GM12878 (cell line): ENCODE data around the gene HAUS6. TPM values are rescaled to one million over a fixed set of nuclear protein-coding genes. Genes with fewer than 3 reads are reported as not detected.

ENCODE experiments used
- ATAC-seq: fragments of 200-7000 bp; cut with Tn5 transposase; 3 replicates; pipeline ENCODE4 v1.9.1; 2020; ENCODE audit warnings: mild to moderate bottlenecking, moderate library complexity
- BruUV-seq: library from RNA; stranded (reverse); fragments of 400-500 nt; replicated peaks from 2 replicates; lab custom pipeline; 2021; lab: Mats Ljungman, UMichigan
- CTCF ChIA-PET: fragments of 300-600 bp; sonication (Branson Sonifier 250); formaldehyde crosslinking; extraction: SDS; loops from one replicate; lab custom pipeline; 2021; ENCODE audit warnings: inconsistent platforms; lab: Yijun Ruan, JAX
- POLR2A ChIA-PET: fragments of 350-600 bp; formaldehyde crosslinking; extraction: SDS; loops from one replicate; lab custom pipeline; 2021; ENCODE audit warnings: inconsistent platforms; lab: Charles Lee
- RAD21 ChIA-PET: fragments of 300-600 bp; sonication (Branson Sonifier 250); formaldehyde crosslinking; loops from one replicate; lab custom pipeline; 2023; ENCODE audit warnings: antibody characterized with exemption; ENCODE audit not compliant: unreplicated experiment; lab: Charles Lee
- SMC1A ChIA-PET: fragments of 300-600 bp; sonication (Branson Sonifier 250); formaldehyde crosslinking; loops from one replicate; lab custom pipeline; 2023; ENCODE audit not compliant: unreplicated experiment, uncharacterized antibody; lab: Charles Lee
- DNase-seq: peaks from one replicate; pipeline ENCODE4 v3.0.0-alpha.2; 2011; ENCODE audit warnings: low read depth, low spot score
- FAIRE-seq: peaks from 3 replicates; lab custom pipeline; 2011; peaks lifted over from hg19 to GRCh38; lab: Jason Lieb, UNC
- H2AFZ ChIP-seq: 2 replicates; pipeline ENCODE4 v1.6.0; 2011; ENCODE audit warnings: low read depth, low read length, control low read depth; ENCODE audit not compliant: control insufficient read depth
- H3K27ac ChIP-seq: 2 replicates; pipeline ENCODE4 v1.5.1; 2011; ENCODE audit warnings: control low read depth; ENCODE audit not compliant: control insufficient read depth, insufficient read depth
- H3K27me3 ChIP-seq, 2 experiments: replicated peaks in 1 of 2; 2 replicates each; pipeline versions ENCODE4 v1.6.0 to v1.6.1; 2011; ENCODE audit warnings: low read length in 1 of 2; ENCODE audit not compliant: control insufficient read depth in 2 of 2, insufficient read depth in 2 of 2
- H3K36me3 ChIP-seq, 2 experiments: 2 replicates each; pipeline ENCODE4 v1.5.1; 2011; ENCODE audit warnings: low read length in 1 of 2; ENCODE audit not compliant: control insufficient read depth in 2 of 2, insufficient read depth in 2 of 2
- H3K4me1 ChIP-seq: 2 replicates; pipeline ENCODE4 v1.6.1; 2011; ENCODE audit warnings: mild to moderate bottlenecking, low read length, moderate library complexity, mixed read lengths; ENCODE audit not compliant: control insufficient read depth, insufficient read depth
- H3K4me2 ChIP-seq: 2 replicates; pipeline ENCODE4 v1.6.0; 2011; ENCODE audit warnings: control low read depth; ENCODE audit not compliant: control insufficient read depth, insufficient read depth
- H3K4me3 ChIP-seq: fragments of 200-600 bp; sonication (generic); 2 replicates; pipeline ENCODE4 v1.5.1; 2016
- H3K79me2 ChIP-seq: 2 replicates; pipeline ENCODE4 v1.6.0; 2011; ENCODE audit warnings: low read length; ENCODE audit not compliant: control insufficient read depth, insufficient read depth
- H3K9ac ChIP-seq: 2 replicates; pipeline ENCODE4 v1.8.0; 2011; ENCODE audit warnings: low read length, control low read depth, mixed read lengths; ENCODE audit not compliant: control insufficient read depth, insufficient read depth
- H3K9me3 ChIP-seq: replicated peaks from 3 replicates; pipeline ENCODE4 v1.5.1; 2011; ENCODE audit warnings: mild to moderate bottlenecking, low read length; ENCODE audit not compliant: control insufficient read depth, insufficient read depth
- H4K20me1 ChIP-seq: 2 replicates; pipeline ENCODE4 v1.6.0; 2011; ENCODE audit not compliant: control insufficient read depth, insufficient read depth
- ASH2L ChIP-seq: fragments of 300-600, 200-600 bp; sonication (generic); IDR thresholded peaks from 2 replicates; pipeline ENCODE4 v1.6.1; 2017; ENCODE audit warnings: low read depth, mild to moderate bottlenecking, borderline replicate concordance
- ATF2 ChIP-seq: IDR thresholded peaks from 2 replicates; pipeline ENCODE4 v1.6.1; 2012; ENCODE audit warnings: low read length, inconsistent platforms
- BACH1 ChIP-seq: fragments of 450-650 bp; IDR thresholded peaks from 2 replicates; pipeline ENCODE4 v1.6.1; 2017; ENCODE audit warnings: mild to moderate bottlenecking, borderline replicate concordance
- CEBPZ ChIP-seq: fragments of 150-350 bp; IDR thresholded peaks from 2 replicates; pipeline ENCODE4 v1.6.1; 2016; ENCODE audit warnings: low read depth, low read length
- CHD1 ChIP-seq: IDR thresholded peaks from 2 replicates; pipeline ENCODE4 v1.6.1; 2012; ENCODE audit warnings: low read depth, low read length, improper control_type of control experiment
- CTCF ChIP-seq, 3 experiments: IDR thresholded peaks in 2 of 3; conservative IDR thresholded peaks in 1 of 3; 2 replicates each; pipeline ENCODE4 v1.5.1; 2011; ENCODE audit warnings: low read depth in 3 of 3, low read length in 3 of 3, mild to moderate bottlenecking in 3 of 3, control low read depth in 2 of 3, moderate library complexity in 2 of 3, inconsistent platforms in 1 of 3, mixed read lengths in 1 of 3; ENCODE audit not compliant: control insufficient read depth in 2 of 3, insufficient read depth in 1 of 3; ENCODE audit errors: extremely low read depth in 1 of 3
- GABPA ChIP-seq: IDR thresholded peaks from 2 replicates; pipeline ENCODE4 v1.6.1; 2014; ENCODE audit warnings: antibody characterized with exemption, low read depth, mild to moderate bottlenecking, inconsistent platforms
- LARP7 ChIP-seq: fragments of 450-650 bp; IDR thresholded peaks from 2 replicates; pipeline ENCODE4 v1.6.1; 2017; ENCODE audit warnings: mild to moderate bottlenecking
- MXI1 ChIP-seq: fragments of 150-350 bp; IDR thresholded peaks from 2 replicates; pipeline ENCODE4 v1.6.1; 2011; ENCODE audit warnings: low read depth, mild to moderate bottlenecking, inconsistent platforms, low read length, improper control_type of control experiment
- NFIC ChIP-seq: IDR thresholded peaks from 2 replicates; pipeline ENCODE4 v1.6.1; 2012; ENCODE audit warnings: low read depth, mild to moderate bottlenecking, inconsistent platforms, low read length, moderate library complexity
- PBX3 ChIP-seq: IDR thresholded peaks from 2 replicates; pipeline ENCODE4 v1.6.1; 2011; ENCODE audit warnings: mild to moderate bottlenecking, low read depth, low read length, moderate library complexity; ENCODE audit not compliant: insufficient replicate concordance
- RAD21 ChIP-seq: IDR thresholded peaks from 2 replicates; pipeline ENCODE4 v1.6.1; 2011; ENCODE audit warnings: mild to moderate bottlenecking, low read depth, low read length, moderate library complexity; ENCODE audit not compliant: insufficient read depth
- SMAD5 ChIP-seq: IDR thresholded peaks from 2 replicates; pipeline ENCODE4 v1.6.1; 2016; ENCODE audit warnings: antibody characterized with exemption, low read depth
- SREBF2 ChIP-seq: IDR thresholded peaks from 2 replicates; pipeline ENCODE4 v1.6.1; 2012; ENCODE audit warnings: mild to moderate bottlenecking, low read length
- WRNIP1 ChIP-seq: IDR thresholded peaks from 2 replicates; pipeline ENCODE4 v1.6.1; 2011; ENCODE audit warnings: low read depth, low read length, improper control_type of control experiment, borderline replicate concordance
- YBX1 ChIP-seq: fragments of 450-650 bp; IDR thresholded peaks from 2 replicates; pipeline ENCODE4 v1.6.1; 2016; ENCODE audit warnings: antibody characterized with exemption
- ZNF274 ChIP-seq: IDR thresholded peaks from one replicate; pipeline ENCODE4 v1.8.0; 2011; ENCODE audit not compliant: insufficient read length, insufficient read depth
- WGBS: methylation state at CpG from one replicate; pipeline ENCODE4 v1.1.6; 2016; ENCODE audit warnings: low lambda C conversion rate; ENCODE audit not compliant: insufficient replicate concordance, insufficient coverage; ENCODE audit errors: missing lambda C conversion rate; 5-methylcytosine and 5-hydroxymethylcytosine counted together
- in situ Hi-C: fragments of 300-500 bp; cut with MboI; formaldehyde crosslinking; loops from 9 replicates; pipeline ENCODE4 v1.14.3; 2018; ENCODE audit warnings: mixed read lengths
- intact Hi-C: fragments of 100-400 bp; cut with micrococcal nuclease; formaldehyde crosslinking; loops from one replicate; pipeline ENCODE4 v1.14.2; 2022; ENCODE audit not compliant: unreplicated experiment
- polyA plus RNA-seq, 11 experiments: library from polyadenylated mRNA; depleted of rRNA in 4 of 11; unstranded in 6 of 11; stranded (reverse) in 5 of 11; fragments of >200 nt; fragmentation: Nextera tagmentation in 4 of 11; fragmentation: Illumina TruSeq in 1 of 11; extraction: Ambion mirVana in 4 of 11; extraction: Trizol in 1 of 11; gene quantifications; 1 replicate in 1 of 11; 2 replicates in 10 of 11; pipeline versions ENCODE4 v1.2.1 to v1.2.3, GENCODE V29; 2011 to 2016; ENCODE audit warnings: inconsistent platforms in 2 of 11, missing spikeins in 2 of 11, low read depth in 1 of 11
- total RNA-seq, 4 experiments: library from RNA; depleted of rRNA in 3 of 4; stranded (reverse); fragments of >200 nt in 3 of 4; fragmentation: Illumina TruSeq in 1 of 4; extraction: Trizol in 1 of 4; gene quantifications; 2 replicates each; pipeline versions ENCODE4 v1.2.1 to v1.2.3, GENCODE V29; 2013 to 2021

The HAUS6 gene
- total and polyA plus RNA-seq, 10 of the 15 experiments (the other 5 are each of a cell fraction or from before 2014, with no cell fraction given), result 7.1 to 26.8 (median 16.0) TPM

- FAIRE-seq, result no peak
- H3K9ac ChIP-seq, result no peak overlapping the region
- H3K4me2 ChIP-seq, result no peak overlapping the region
- CTCF ChIA-PET, result interaction anchor here (1.2 to 3.0 kb wide), 4 partner anchors 14 to 52 kb away, joined by 3 to 13 read pairs (median 4); no protein-coding TSS in a partner anchor
- DNase-seq, result no peak
- no peaks in the 10 kb centered on the region for H3K79me2 ChIP-seq
- H3K4me1 ChIP-seq, result no peaks in the 10 kb centered on the region; the same call in 1 of the 2 replicates
- BruUV-seq, result no TSS peak
- SMC1A ChIA-PET, result interaction anchor here (1.4 to 2.4 kb wide), 6 partner anchors 8 to 38 kb away, joined by 3 to 7 read pairs (median 5); no protein-coding TSS in a partner anchor
- H3K9me3 ChIP-seq, result no peaks in the 10 kb centered on the region
- H3K27me3 ChIP-seq, result no peaks in the 10 kb centered on the region
- H3K27ac ChIP-seq, result no peak overlapping the region
- no peak overlapping the region for H3K4me3 ChIP-seq
- H4K20me1 ChIP-seq, result no peaks in the 10 kb centered on the region
- intact Hi-C loops, result no loop called here
- no peaks in the 10 kb centered on the region for H3K36me3 ChIP-seq
- no peak for TF ChIP-seq CHD1
- no peak for TF ChIP-seq PBX3
- TF ChIP-seq MXI1, result no peak
- no peak for TF ChIP-seq BACH1
- no peak for TF ChIP-seq GABPA
- no peak for TF ChIP-seq ATF2
- TF ChIP-seq WRNIP1, result no peak
- TF ChIP-seq NFIC, result no peak
- no peak for TF ChIP-seq SREBF2
- no peak for TF ChIP-seq LARP7
- no peak for TF ChIP-seq SMAD5
- TF ChIP-seq ZNF274, result no peak
- TF ChIP-seq CTCF (IDR thresholded peaks at IDR 0.05 in 2 of 3, conservative IDR thresholded peaks at IDR 0.05 in 1 of 3; ENCODE audit: control insufficient read depth in 2 of 3, extremely low read depth in 1 of 3, insufficient read depth in 1 of 3, low read depth in 3 of 3, low read length in 3 of 3), result no peak
- TF ChIP-seq YBX1, result no peak
- no peak for TF ChIP-seq ASH2L
- no peak for TF ChIP-seq CEBPZ
- no peak for TF ChIP-seq RAD21
- in situ Hi-C loops, result no loop called here
- 94% methylated on average over 1 of the region's 1 CpG for WGBS
- H2AFZ ChIP-seq, result no peak overlapping the region; the same call in 1 of the 2 replicates
- RAD21 ChIA-PET, result interaction anchor here (4.1 kb wide), 1 partner anchor 37 kb away, joined by 21 read pairs; no protein-coding TSS in a partner anchor
- POLR2A ChIA-PET, result interaction anchor here (0.7 to 2.2 kb wide), 4 partner anchors 8 to 27 kb away, joined by 3 to 11 read pairs (median 4); no protein-coding TSS in a partner anchor
- no peak for ATAC-seq
These were observed 34.6 kb upstream of the HAUS6 start for GRCh38 chr9:19137282-19137681.
